Fibroblast of the aortic adventitia (primary cell): ENCODE data around the gene ZFP36. TPM values are rescaled to one million over a fixed set of nuclear protein-coding genes. Genes with fewer than 3 reads are reported as not detected.

Source experiments
- DNase-seq: peaks from one replicate; pipeline ENCODE4 v3.0.0-alpha.2; 2010; ENCODE audit warnings: low read depth
- H3K4me3 ChIP-seq: 2 replicates; pipeline ENCODE4 v1.5.1; 2011; ENCODE audit warnings: low read depth, mild to moderate bottlenecking, control low read depth, low read length, moderate library complexity
- CTCF ChIP-seq: IDR thresholded peaks from 2 replicates; pipeline ENCODE4 v1.5.1; 2011; ENCODE audit warnings: mild to moderate bottlenecking, low read length, control low read depth, inconsistent platforms; ENCODE audit not compliant: insufficient read depth
- total RNA-seq: library from RNA; depleted of rRNA; stranded (reverse); fragments of >200 nt; gene quantifications from 2 replicates; pipeline ENCODE4 v1.2.3, GENCODE V29; 2012; ENCODE audit warnings: low replicate concordance

Gene ZFP36
- total RNA-seq, 1 donor = 18.3 TPM

- no peak for DNase-seq
- no peak for TF ChIP-seq CTCF
- H3K4me3 ChIP-seq = peak overlapping the region; percentile 74
Measured at GRCh38 chr19:39411081-39411831, 4.6 kb downstream of the ZFP36 start.

GRCh38 chr19:39411832-39412099 is 5.1 kb downstream of the ZFP36 start:
- peak; percentile 90 for TF ChIP-seq CTCF
- peak overlapping the region; percentile 42 for H3K4me3 ChIP-seq
- DNase-seq = peak; percentile 97

GRCh38 chr19:39412100-39412866 is 5.6 kb downstream of the ZFP36 start, which contains the start of gene PLEKHG2:
PLEKHG2 (plus strand) TSS chr19:39412669; CDS start chr19:39414087, 1,418 bp downstream.
- DNase-seq = peak; percentile 100
- TF ChIP-seq CTCF = peak; percentile 76

GRCh38 chr19:39412867-39413271 is 6.2 kb downstream of the ZFP36 start:
- peak overlapping the region; percentile 85 for H3K4me3 ChIP-seq
- TF ChIP-seq CTCF = no peak
- DNase-seq = no peak

More at GRCh38 chr19:39412100-39412866, 5.6 kb downstream of the ZFP36 start, which contains the start of gene PLEKHG2:
- H3K4me3 ChIP-seq = peak within 1 kb of the TSS; percentile 85

GRCh38 chr19:39413272-39413910 is 6.7 kb downstream of the ZFP36 start:
- peak overlapping the region; percentile 85 for H3K4me3 ChIP-seq
- DNase-seq = peak; percentile 59
- TF ChIP-seq CTCF = no peak

GRCh38 chr19:39413911-39414608 is 7.4 kb downstream of the ZFP36 start:
- DNase-seq = no peak
- TF ChIP-seq CTCF = peak; percentile 38
- H3K4me3 ChIP-seq = peak overlapping the region; percentile 85
